ENCODE measurements around the gene IFNA6. TPM values are rescaled to one million over a fixed set of nuclear protein-coding genes. Genes with fewer than 3 reads are reported as not detected.

IFNA6 gene
- polyA plus RNA-seq, 3 donors: not detected

GRCh38 chr9:21336457-21336856, 14.2 kb downstream of the IFNA6 start:
- Histone ChIP-seq H2AFZ (ENCODE audit: insufficient read depth, low read depth, low read length, poor library complexity, severe bottlenecking) (peak overlapping the region; percentile 18), H3K9ac (ENCODE audit: insufficient read depth, low read length, poor library complexity, severe bottlenecking) (no peak overlapping the region), H3K4me1 (ENCODE audit: control insufficient read depth in 1 of 2, insufficient read depth in 2 of 2, low read length in 2 of 2) (peaks cover 22 to 33% of the 10 kb centered on the region in 2 donors), H3K36me3 (replicated peaks in 1 of 2; ENCODE audit: control insufficient read depth in 1 of 2, insufficient read depth in 2 of 2, low read length in 2 of 2) (peaks cover 2 to 6% of the 10 kb centered on the region in 2 donors), H3K9me3 (replicated peaks in 1 of 2; ENCODE audit: control insufficient read depth in 1 of 2, insufficient read depth in 1 of 2, low read length in 2 of 2) (no peaks in the 10 kb centered on the region), H3K79me2 (ENCODE audit: insufficient read depth, low read length) (peaks cover 42% of the 10 kb centered on the region), H3K4me3 (replicated peaks in 1 of 3; ENCODE audit: low read depth in 2 of 3, low read length in 3 of 3) (no peak overlapping the region), H3K27me3 (ENCODE audit: control insufficient read depth in 2 of 2, insufficient read depth in 2 of 2, low read length in 2 of 2) (no peaks in the 10 kb centered on the region), H4K20me1 (ENCODE audit: insufficient read depth, low read length) (peaks cover 26% of the 10 kb centered on the region), H3K4me2 (replicated peaks; ENCODE audit: extremely low read depth, low read length, poor library complexity, severe bottlenecking) (no peak overlapping the region), H3K27ac (ENCODE audit: low read depth in 1 of 2, low read length in 2 of 2) (no peak overlapping the region)
- peaks cover 3 to 5% of the 10 kb centered on the region in 2 donors for H3K36me3 Mint-ChIP-seq
- intact Hi-C loops (cut with micrococcal nuclease): loop anchor here in 1 of 2 donors (10.0 kb wide), 2 partner anchors 48 to 108 kb away; partner anchors contain the start of genes IFNA1 and IFNA2
- DNase-seq: no peak
- peaks cover 0 to 8% (median 6%) of the 10 kb centered on the region in 3 donors for H3K27me3 Mint-ChIP-seq (ENCODE audit: low read depth in 3 of 3)
- H3K27ac Mint-ChIP-seq: no peak overlapping the region
- H3K4me1 Mint-ChIP-seq: peaks cover 35% of the 10 kb centered on the region
- no peaks in the 10 kb centered on the region for H3K9me3 Mint-ChIP-seq
- no peak overlapping the region for H3K4me3 Mint-ChIP-seq
- no peak for TF ChIP-seq CTCF (IDR thresholded peaks at IDR 0.05)

GRCh38 chr9:21334701-21335632, 15.7 kb downstream of the IFNA6 start, which contains the start of gene KLHL9:
KLHL9 (minus strand) TSS chr9:21335404; CDS start chr9:21334859, 545 bp downstream.
- peak; percentile 85 to 88 (median 86) for DNase-seq
- Histone ChIP-seq H2AFZ (ENCODE audit: insufficient read depth, low read depth, low read length, poor library complexity, severe bottlenecking) (peak within 1 kb of the TSS; percentile 80), H3K27ac (ENCODE audit: low read depth in 1 of 2, low read length in 2 of 2) (peak within 1 kb of the TSS; percentile 91 to 98), H3K4me2 (replicated peaks; ENCODE audit: extremely low read depth, low read length, poor library complexity, severe bottlenecking) (peak within 1 kb of the TSS; percentile 89), H3K4me3 (replicated peaks in 1 of 3; ENCODE audit: low read depth in 2 of 3, low read length in 3 of 3) (peak within 1 kb of the TSS; percentile 76 to 97 (median 94)), H3K9me3 (replicated peaks in 1 of 2; ENCODE audit: control insufficient read depth in 1 of 2, insufficient read depth in 1 of 2, low read length in 2 of 2) (no peaks in the 10 kb centered on the region), H3K9ac (ENCODE audit: insufficient read depth, low read length, poor library complexity, severe bottlenecking) (peak within 1 kb of the TSS; percentile 94), H3K27me3 (ENCODE audit: control insufficient read depth in 2 of 2, insufficient read depth in 2 of 2, low read length in 2 of 2) (no peaks in the 10 kb centered on the region), H3K36me3 (replicated peaks in 1 of 2; ENCODE audit: control insufficient read depth in 1 of 2, insufficient read depth in 2 of 2, low read length in 2 of 2) (peaks cover 2 to 18% of the 10 kb centered on the region in 2 donors), H3K4me1 (ENCODE audit: control insufficient read depth in 1 of 2, insufficient read depth in 2 of 2, low read length in 2 of 2) (peaks cover 22 to 39% of the 10 kb centered on the region in 2 donors), H3K79me2 (ENCODE audit: insufficient read depth, low read length) (peaks cover 57% of the 10 kb centered on the region), H4K20me1 (ENCODE audit: insufficient read depth, low read length) (peaks cover 41% of the 10 kb centered on the region)
- peaks cover 47% of the 10 kb centered on the region for H3K4me1 Mint-ChIP-seq
- H3K27me3 Mint-ChIP-seq (ENCODE audit: low read depth in 3 of 3): peaks cover 0 to 8% (median 6%) of the 10 kb centered on the region in 3 donors
- peak within 1 kb of the TSS; percentile 85 to 91 for H3K4me3 Mint-ChIP-seq
- TF ChIP-seq CTCF (IDR thresholded peaks at IDR 0.05): no peak
- H3K36me3 Mint-ChIP-seq: peaks cover 12 to 15% of the 10 kb centered on the region in 2 donors
- H3K9me3 Mint-ChIP-seq: no peaks in the 10 kb centered on the region
- intact Hi-C loops (cut with micrococcal nuclease): loop anchor here in 1 of 2 donors (10.0 kb wide), 2 partner anchors 50 to 110 kb away; partner anchors contain the start of genes IFNA1 and IFNA2
- peak within 1 kb of the TSS; percentile 88 to 95 (median 93) for H3K27ac Mint-ChIP-seq
- WGBS (ENCODE audit: insufficient coverage): 0% methylated on average over 50 of the region's 55 CpGs
